ENCODE data around the gene DDX60.

GRCh38 chr4:168174308-168174707 lies 144.2 kb downstream of the DDX60 start:
- TF ChIP-seq CTCF (IDR thresholded peaks at IDR 0.05) (no peak), POLR2A (IDR thresholded peaks at IDR 0.05; ENCODE audit: low read depth) (no peak)
